K562 (cell line): Measurements from ENCODE around the gene ABT1. TPM values are rescaled to one million over a fixed set of nuclear protein-coding genes. Genes with fewer than 3 reads are reported as not detected.

Experiments used
- ARID1B ChIP-seq: fragments of 450-650 bp; IDR thresholded peaks from 2 replicates; pipeline ENCODE4 v1.6.1; 2016; ENCODE audit warnings: antibody characterized with exemption, mild to moderate bottlenecking, inconsistent platforms
- DPF2 ChIP-seq: fragments of 450-650 bp; IDR thresholded peaks from 2 replicates; pipeline ENCODE4 v1.6.1; 2016
- EP400 ChIP-seq: fragments of 450-650 bp; IDR thresholded peaks from 2 replicates; pipeline ENCODE4 v1.6.1; 2017; ENCODE audit warnings: antibody characterized with exemption, mild to moderate bottlenecking, moderate library complexity
- TAF1 ChIP-seq: IDR thresholded peaks from 2 replicates; pipeline ENCODE4 v1.6.1; 2011; ENCODE audit warnings: mild to moderate bottlenecking, low read length, moderate library complexity; ENCODE audit not compliant: insufficient read depth, control insufficient read depth, severe bottlenecking; ENCODE audit errors: extremely low read depth
- ZNF175 ChIP-seq: fragments of 200-800 bp; sonication (Bioruptor generic); IDR thresholded peaks from 2 replicates; pipeline ENCODE4 v1.6.1; 2016; ENCODE audit warnings: low read depth, mild to moderate bottlenecking, missing genetic modification characterization, missing compliant biosample characterization
- ZNF398 ChIP-seq: fragments of 250-450 bp; sonication (Bioruptor Pico); IDR thresholded peaks from 2 replicates; pipeline ENCODE4 v1.8.0; 2021; ENCODE audit warnings: moderate library complexity, mild to moderate bottlenecking, inconsistent platforms
- polyA plus RNA-seq, 8 experiments: library from polyadenylated mRNA; depleted of rRNA in 4 of 8; stranded (reverse) in 5 of 8; unstranded in 3 of 8; fragments of >200 nt; fragmentation: Nextera tagmentation in 2 of 8; fragmentation: Illumina TruSeq in 1 of 8; extraction: Ambion mirVana in 2 of 8; extraction: Trizol in 1 of 8; gene quantifications; 2 replicates each; pipeline versions ENCODE4 v1.2.1 to v1.2.3, GENCODE V29; 2011 to 2014; ENCODE audit warnings: inconsistent platforms in 1 of 8, missing spikeins in 1 of 8
- total RNA-seq, 7 experiments: library from RNA; depleted of rRNA in 6 of 7; stranded (reverse); fragments of >200 nt in 6 of 7; fragmentation: Illumina TruSeq in 2 of 7; extraction: Trizol in 2 of 7; gene quantifications; 2 replicates each; pipeline versions ENCODE4 v1.2.1 to v1.2.3, GENCODE V29; 2011 to 2021; ENCODE audit warnings: low replicate concordance in 1 of 7
- TF ChIP-seq, protein P1 (sequence below): fragments of 200-600 bp; sonication (generic); IDR thresholded peaks from one replicate; pipeline ENCODE4 v1.6.1; 2012; ENCODE audit warnings: mild to moderate bottlenecking, low read depth, low read length, inconsistent platforms

ABT1 gene
- total and polyA plus RNA-seq, 9 of the 15 experiments (the other 6 are each of a cell fraction or from before 2014, with no cell fraction given), result 8.8 to 52.7 (median 40.7) TPM

- TF ChIP-seq ZNF398 (CRISPR knock-in tag) (no peak), EP400 (peak; percentile 17; the same call in 1 of the 2 replicates), ARID1B (peak; percentile 17; the same call in 1 of the 2 replicates), DPF2 (peak; percentile 52), ZNF175 (no peak), TAF1 (no peak)
- TF ChIP-seq, protein P1, sequence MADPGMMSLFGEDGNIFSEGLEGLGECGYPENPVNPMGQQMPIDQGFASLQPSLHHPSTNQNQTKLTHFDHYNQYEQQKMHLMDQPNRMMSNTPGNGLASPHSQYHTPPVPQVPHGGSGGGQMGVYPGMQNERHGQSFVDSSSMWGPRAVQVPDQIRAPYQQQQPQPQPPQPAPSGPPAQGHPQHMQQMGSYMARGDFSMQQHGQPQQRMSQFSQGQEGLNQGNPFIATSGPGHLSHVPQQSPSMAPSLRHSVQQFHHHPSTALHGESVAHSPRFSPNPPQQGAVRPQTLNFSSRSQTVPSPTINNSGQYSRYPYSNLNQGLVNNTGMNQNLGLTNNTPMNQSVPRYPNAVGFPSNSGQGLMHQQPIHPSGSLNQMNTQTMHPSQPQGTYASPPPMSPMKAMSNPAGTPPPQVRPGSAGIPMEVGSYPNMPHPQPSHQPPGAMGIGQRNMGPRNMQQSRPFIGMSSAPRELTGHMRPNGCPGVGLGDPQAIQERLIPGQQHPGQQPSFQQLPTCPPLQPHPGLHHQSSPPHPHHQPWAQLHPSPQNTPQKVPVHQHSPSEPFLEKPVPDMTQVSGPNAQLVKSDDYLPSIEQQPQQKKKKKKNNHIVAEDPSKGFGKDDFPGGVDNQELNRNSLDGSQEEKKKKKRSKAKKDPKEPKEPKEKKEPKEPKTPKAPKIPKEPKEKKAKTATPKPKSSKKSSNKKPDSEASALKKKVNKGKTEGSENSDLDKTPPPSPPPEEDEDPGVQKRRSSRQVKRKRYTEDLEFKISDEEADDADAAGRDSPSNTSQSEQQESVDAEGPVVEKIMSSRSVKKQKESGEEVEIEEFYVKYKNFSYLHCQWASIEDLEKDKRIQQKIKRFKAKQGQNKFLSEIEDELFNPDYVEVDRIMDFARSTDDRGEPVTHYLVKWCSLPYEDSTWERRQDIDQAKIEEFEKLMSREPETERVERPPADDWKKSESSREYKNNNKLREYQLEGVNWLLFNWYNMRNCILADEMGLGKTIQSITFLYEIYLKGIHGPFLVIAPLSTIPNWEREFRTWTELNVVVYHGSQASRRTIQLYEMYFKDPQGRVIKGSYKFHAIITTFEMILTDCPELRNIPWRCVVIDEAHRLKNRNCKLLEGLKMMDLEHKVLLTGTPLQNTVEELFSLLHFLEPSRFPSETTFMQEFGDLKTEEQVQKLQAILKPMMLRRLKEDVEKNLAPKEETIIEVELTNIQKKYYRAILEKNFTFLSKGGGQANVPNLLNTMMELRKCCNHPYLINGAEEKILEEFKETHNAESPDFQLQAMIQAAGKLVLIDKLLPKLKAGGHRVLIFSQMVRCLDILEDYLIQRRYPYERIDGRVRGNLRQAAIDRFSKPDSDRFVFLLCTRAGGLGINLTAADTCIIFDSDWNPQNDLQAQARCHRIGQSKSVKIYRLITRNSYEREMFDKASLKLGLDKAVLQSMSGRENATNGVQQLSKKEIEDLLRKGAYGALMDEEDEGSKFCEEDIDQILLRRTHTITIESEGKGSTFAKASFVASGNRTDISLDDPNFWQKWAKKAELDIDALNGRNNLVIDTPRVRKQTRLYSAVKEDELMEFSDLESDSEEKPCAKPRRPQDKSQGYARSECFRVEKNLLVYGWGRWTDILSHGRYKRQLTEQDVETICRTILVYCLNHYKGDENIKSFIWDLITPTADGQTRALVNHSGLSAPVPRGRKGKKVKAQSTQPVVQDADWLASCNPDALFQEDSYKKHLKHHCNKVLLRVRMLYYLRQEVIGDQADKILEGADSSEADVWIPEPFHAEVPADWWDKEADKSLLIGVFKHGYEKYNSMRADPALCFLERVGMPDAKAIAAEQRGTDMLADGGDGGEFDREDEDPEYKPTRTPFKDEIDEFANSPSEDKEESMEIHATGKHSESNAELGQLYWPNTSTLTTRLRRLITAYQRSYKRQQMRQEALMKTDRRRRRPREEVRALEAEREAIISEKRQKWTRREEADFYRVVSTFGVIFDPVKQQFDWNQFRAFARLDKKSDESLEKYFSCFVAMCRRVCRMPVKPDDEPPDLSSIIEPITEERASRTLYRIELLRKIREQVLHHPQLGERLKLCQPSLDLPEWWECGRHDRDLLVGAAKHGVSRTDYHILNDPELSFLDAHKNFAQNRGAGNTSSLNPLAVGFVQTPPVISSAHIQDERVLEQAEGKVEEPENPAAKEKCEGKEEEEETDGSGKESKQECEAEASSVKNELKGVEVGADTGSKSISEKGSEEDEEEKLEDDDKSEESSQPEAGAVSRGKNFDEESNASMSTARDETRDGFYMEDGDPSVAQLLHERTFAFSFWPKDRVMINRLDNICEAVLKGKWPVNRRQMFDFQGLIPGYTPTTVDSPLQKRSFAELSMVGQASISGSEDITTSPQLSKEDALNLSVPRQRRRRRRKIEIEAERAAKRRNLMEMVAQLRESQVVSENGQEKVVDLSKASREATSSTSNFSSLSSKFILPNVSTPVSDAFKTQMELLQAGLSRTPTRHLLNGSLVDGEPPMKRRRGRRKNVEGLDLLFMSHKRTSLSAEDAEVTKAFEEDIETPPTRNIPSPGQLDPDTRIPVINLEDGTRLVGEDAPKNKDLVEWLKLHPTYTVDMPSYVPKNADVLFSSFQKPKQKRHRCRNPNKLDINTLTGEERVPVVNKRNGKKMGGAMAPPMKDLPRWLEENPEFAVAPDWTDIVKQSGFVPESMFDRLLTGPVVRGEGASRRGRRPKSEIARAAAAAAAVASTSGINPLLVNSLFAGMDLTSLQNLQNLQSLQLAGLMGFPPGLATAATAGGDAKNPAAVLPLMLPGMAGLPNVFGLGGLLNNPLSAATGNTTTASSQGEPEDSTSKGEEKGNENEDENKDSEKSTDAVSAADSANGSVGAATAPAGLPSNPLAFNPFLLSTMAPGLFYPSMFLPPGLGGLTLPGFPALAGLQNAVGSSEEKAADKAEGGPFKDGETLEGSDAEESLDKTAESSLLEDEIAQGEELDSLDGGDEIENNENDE, result no peak
Measured at GRCh38 chr6:26556263-26557070, 40.3 kb upstream of the ABT1 start (continued).
